H9 (cell line): ENCODE data around the gene CCDC13. TPM values are rescaled to one million over a fixed set of nuclear protein-coding genes. Genes with fewer than 3 reads are reported as not detected.

Source experiments
- DNase-seq: peaks from one replicate; pipeline ENCODE4 v3.0.0-alpha.2; 2017
- H2AFZ ChIP-seq: one replicate; pipeline ENCODE4 v1.6.1; 2013; ENCODE audit warnings: mild to moderate bottlenecking, low read length, control low read depth, moderate library complexity
- H2AK5ac ChIP-seq: 2 replicates; pipeline ENCODE4 v1.6.1; 2013; ENCODE audit warnings: low read length, control low read depth, mixed read lengths; ENCODE audit not compliant: insufficient read length
- H2BK120ac ChIP-seq: one replicate; pipeline ENCODE4 v1.6.1; 2013; ENCODE audit warnings: low read depth, mild to moderate bottlenecking, low read length, control low read depth, inconsistent platforms; ENCODE audit not compliant: poor library complexity, severe bottlenecking
- H2BK12ac ChIP-seq: 2 replicates; pipeline ENCODE4 v1.6.1; 2013; ENCODE audit warnings: low read length, control low read depth, mixed read lengths, low read depth; ENCODE audit not compliant: insufficient read length
- H2BK15ac ChIP-seq: 2 replicates; pipeline ENCODE4 v1.6.1; 2013; ENCODE audit warnings: low read depth, low read length, control low read depth
- H2BK20ac ChIP-seq: one replicate; pipeline ENCODE4 v1.6.1; 2013; ENCODE audit warnings: low read depth, mild to moderate bottlenecking, low read length, control low read depth, inconsistent platforms; ENCODE audit not compliant: poor library complexity, severe bottlenecking
- H2BK5ac ChIP-seq: 2 replicates; pipeline ENCODE4 v1.6.1; 2013; ENCODE audit warnings: low read length, control low read depth, mixed read lengths; ENCODE audit not compliant: insufficient read length
- H3K14ac ChIP-seq: 2 replicates; pipeline ENCODE4 v1.6.1; 2013; ENCODE audit warnings: low read length, control low read depth; ENCODE audit not compliant: insufficient read depth
- H3K18ac ChIP-seq: 2 replicates; pipeline ENCODE4 v1.6.1; 2013; ENCODE audit warnings: low read depth, mild to moderate bottlenecking, mixed read lengths, low read length, control low read depth; ENCODE audit not compliant: insufficient read length
- H3K23ac ChIP-seq: 2 replicates; pipeline ENCODE4 v1.6.1; 2013; ENCODE audit warnings: low read length, control low read depth, mixed read lengths, low read depth; ENCODE audit not compliant: insufficient read length
- H3K23me2 ChIP-seq: 2 replicates; pipeline ENCODE4 v1.6.1; 2013; ENCODE audit warnings: low read depth, mild to moderate bottlenecking, mixed read lengths, low read length, control low read depth; ENCODE audit not compliant: insufficient read length, poor library complexity, severe bottlenecking
- H3K27ac ChIP-seq: 2 replicates; pipeline ENCODE4 v1.5.1; 2013; ENCODE audit warnings: low read length, control low read depth, mixed read lengths, low read depth; ENCODE audit not compliant: insufficient read length
- H3K27me3 ChIP-seq: 2 replicates; pipeline ENCODE4 v1.6.1; 2013; ENCODE audit warnings: low read length, control low read depth, inconsistent platforms; ENCODE audit not compliant: insufficient read depth
- H3K4ac ChIP-seq: 2 replicates; pipeline ENCODE4 v1.6.1; 2013; ENCODE audit warnings: low read depth, mild to moderate bottlenecking, control low read depth, inconsistent platforms, low read length, moderate library complexity
- H3K4me1 ChIP-seq: 2 replicates; pipeline ENCODE4 v1.6.1; 2013; ENCODE audit warnings: low read length, control low read depth, inconsistent platforms; ENCODE audit not compliant: insufficient read depth
- H3K4me2 ChIP-seq: 2 replicates; pipeline ENCODE4 v1.6.1; 2013; ENCODE audit warnings: low read length, control low read depth, mixed read lengths; ENCODE audit not compliant: insufficient read length, insufficient read depth
- H3K56ac ChIP-seq: 2 replicates; pipeline ENCODE4 v1.6.1; 2013; ENCODE audit warnings: low read depth, mild to moderate bottlenecking, mixed read lengths, low read length, control low read depth; ENCODE audit not compliant: insufficient read length
- H3K79me1 ChIP-seq: 2 replicates; pipeline ENCODE4 v1.6.1; 2013; ENCODE audit warnings: low read depth, mild to moderate bottlenecking, moderate library complexity, low read length, control low read depth, inconsistent platforms; ENCODE audit not compliant: insufficient read depth, poor library complexity, severe bottlenecking
- H3K79me2 ChIP-seq: 2 replicates; pipeline ENCODE4 v1.6.1; 2013; ENCODE audit warnings: low read length, control low read depth, inconsistent platforms; ENCODE audit not compliant: insufficient read depth
- H3K9ac ChIP-seq: 2 replicates; pipeline ENCODE4 v1.6.1; 2013; ENCODE audit warnings: low read length, control low read depth, mixed read lengths; ENCODE audit not compliant: insufficient read length; ENCODE audit errors: extremely low read depth
- H3K9me3 ChIP-seq: one replicate; pipeline ENCODE4 v1.6.1; 2013; ENCODE audit warnings: low read depth, low read length, inconsistent platforms; ENCODE audit not compliant: control insufficient read depth
- H3T11ph ChIP-seq: one replicate; pipeline ENCODE4 v1.6.1; 2013; ENCODE audit warnings: mild to moderate bottlenecking, low read length, control low read depth, inconsistent platforms
- H4K20me1 ChIP-seq: one replicate; pipeline ENCODE4 v1.6.1; 2013; ENCODE audit not compliant: control insufficient read depth, insufficient read length, insufficient read depth
- H4K5ac ChIP-seq: 2 replicates; pipeline ENCODE4 v1.6.1; 2013; ENCODE audit warnings: low read depth, mild to moderate bottlenecking, mixed read lengths, low read length, control low read depth; ENCODE audit not compliant: insufficient read length
- H4K8ac ChIP-seq: replicated peaks from 2 replicates; pipeline ENCODE4 v1.6.1; 2013; ENCODE audit warnings: low read length, control low read depth, mixed read lengths, low read depth; ENCODE audit not compliant: insufficient read length
- H4K91ac ChIP-seq: 2 replicates; pipeline ENCODE4 v1.6.1; 2013; ENCODE audit warnings: low read depth, mild to moderate bottlenecking, moderate library complexity, mixed read lengths, low read length, control low read depth; ENCODE audit not compliant: insufficient read length
- H3K27ac Mint-ChIP-seq, 3 experiments: 2 replicates in 2 of 3; 3 replicates in 1 of 3; pipeline ENCODE4 v1.8.0; 2020 to 2021; ENCODE audit warnings: mixed read lengths in 3 of 3, mild to moderate bottlenecking in 1 of 3, moderate library complexity in 1 of 3
- H3K27me3 Mint-ChIP-seq: 2 replicates; pipeline ENCODE4 v1.8.0; 2021; ENCODE audit warnings: low read depth, mild to moderate bottlenecking, moderate library complexity, mixed read lengths
- H3K36me3 Mint-ChIP-seq, 3 experiments: 2 replicates in 2 of 3; 3 replicates in 1 of 3; pipeline ENCODE4 v1.8.0; 2020 to 2021; ENCODE audit warnings: low read depth in 3 of 3, mixed read lengths in 3 of 3; ENCODE audit not compliant: insufficient read depth in 1 of 3
- H3K4me1 Mint-ChIP-seq, 2 experiments: 2 replicates each; pipeline ENCODE4 v1.8.0; 2020; ENCODE audit warnings: mixed read lengths in 2 of 2
- H3K4me3 Mint-ChIP-seq, 2 experiments: 2 replicates in 1 of 2; 3 replicates in 1 of 2; pipeline ENCODE4 v1.8.0; 2020 to 2021; ENCODE audit warnings: mild to moderate bottlenecking in 2 of 2, mixed read lengths in 2 of 2, moderate library complexity in 1 of 2
- H3K9me3 Mint-ChIP-seq, 2 experiments: 2 replicates in 1 of 2; 3 replicates in 1 of 2; pipeline ENCODE4 v1.8.0; 2020; ENCODE audit warnings: mild to moderate bottlenecking in 2 of 2, mixed read lengths in 2 of 2, moderate library complexity in 1 of 2
- CTCF ChIP-seq: fragments of 200-600 bp; sonication (generic); conservative IDR thresholded peaks from 3 replicates; pipeline ENCODE4 v1.8.0; 2021; ENCODE audit warnings: antibody characterized with exemption, mild to moderate bottlenecking
- WGBS: extraction: QIAGEN DNeasy Blood & Tissue Kit; methylation state at CpG from one replicate; pipeline ENCODE4 v1.1.7; 2013; ENCODE audit warnings: missing lambda C conversion rate, low lambda C conversion rate, mixed read lengths; ENCODE audit not compliant: insufficient read length; ENCODE audit errors: extremely low coverage; 5-methylcytosine and 5-hydroxymethylcytosine counted together
- total RNA-seq: library from RNA; stranded (reverse); gene quantifications from 2 replicates; pipeline ENCODE4 v1.2.1, GENCODE V29; 2021

CCDC13 gene
- total RNA-seq, 1 experiment from 2014 or later = not detected

GRCh38 chr3:42739401-42740158, 33.5 kb downstream of the CCDC13 start:
- Histone ChIP-seq H2AFZ (no peak overlapping the region), H4K5ac (no peak overlapping the region), H3K23ac (no peak overlapping the region), H3K79me2 (no peaks in the 10 kb centered on the region), H4K20me1 (no peaks in the 10 kb centered on the region), H3K18ac (no peak overlapping the region), H3K14ac (no peak overlapping the region), H3K79me1 (no peaks in the 10 kb centered on the region), H2BK20ac (no peak overlapping the region), H3T11ph (no peak overlapping the region), H3K27me3 (no peaks in the 10 kb centered on the region), H2AK5ac (no peak overlapping the region), H3K56ac (no peak overlapping the region), H2BK15ac (no peak overlapping the region), H3K4me2 (no peak overlapping the region), H3K4me1 (peaks cover 4% of the 10 kb centered on the region; the same call in 1 of the 2 replicates), H2BK5ac (no peak overlapping the region), H2BK12ac (no peak overlapping the region), H4K8ac (no peak overlapping the region), H3K27ac (no peak overlapping the region), H3K23me2 (no peaks in the 10 kb centered on the region), H4K91ac (no peak overlapping the region), H3K9me3 (no peaks in the 10 kb centered on the region), H3K9ac (no peak overlapping the region), H2BK120ac (no peak overlapping the region), H3K4ac (no peak overlapping the region)
- H3K27ac Mint-ChIP-seq = peak overlapping the region in 2 of 3 experiments; percentile 28 to 79; a peak in 1 of 7 replicates
- WGBS = no CpG with 5 or more reads among the region's 12 CpGs
- peaks cover 0 to 3% of the 10 kb centered on the region in 2 experiments; a peak in 2 of 5 replicates for H3K9me3 Mint-ChIP-seq
- peaks cover 2% of the 10 kb centered on the region for H3K27me3 Mint-ChIP-seq
- H3K4me1 Mint-ChIP-seq = peaks cover 27 to 28% of the 10 kb centered on the region in 2 experiments
- DNase-seq = peak; percentile 25
- H3K36me3 Mint-ChIP-seq = no peaks in the 10 kb centered on the region
- TF ChIP-seq CTCF = no peak
- no peak overlapping the region for H3K4me3 Mint-ChIP-seq
